Neural progenitor cell (in vitro differentiated cells): Measurements from ENCODE around the gene TBK1. TPM values are rescaled to one million over a fixed set of nuclear protein-coding genes. Genes with fewer than 3 reads are reported as not detected.

Experiments
- DNase-seq: peaks from one replicate; pipeline ENCODE4 v3.0.0-alpha.2; 2016; ENCODE audit warnings: low spot score
- H2AFZ ChIP-seq: fragments of 200-600 bp; sonication (generic); replicated peaks from 2 replicates; pipeline ENCODE4 v1.6.1; 2016; ENCODE audit warnings: antibody characterized with exemption
- H3F3A ChIP-seq: fragments of 200-600 bp; sonication (generic); 2 replicates; pipeline ENCODE4 v1.6.1; 2016; ENCODE audit warnings: antibody characterized with exemption, low read depth
- H3K27ac ChIP-seq: fragments of 200-600 bp; sonication (generic); 2 replicates; pipeline ENCODE4 v1.5.1; 2016; ENCODE audit warnings: mild to moderate bottlenecking
- H3K27me3 ChIP-seq: fragments of 200-600 bp; sonication (generic); 2 replicates; pipeline ENCODE4 v1.6.1; 2016; ENCODE audit warnings: mild to moderate bottlenecking, moderate library complexity
- H3K36me3 ChIP-seq: fragments of 200-600 bp; sonication (generic); 2 replicates; pipeline ENCODE4 v1.5.1; 2016
- H3K4me1 ChIP-seq: fragments of 200-600 bp; sonication (generic); 2 replicates; pipeline ENCODE4 v1.6.1; 2016; ENCODE audit warnings: mixed run types
- H3K4me2 ChIP-seq: fragments of 200-600 bp; sonication (generic); 2 replicates; pipeline ENCODE4 v1.6.1; 2016
- H3K4me3 ChIP-seq: fragments of 200-600 bp; sonication (generic); 2 replicates; pipeline ENCODE4 v1.5.1; 2016
- H3K79me2 ChIP-seq: fragments of 200-600 bp; sonication (generic); 2 replicates; pipeline ENCODE4 v1.6.1; 2016; ENCODE audit warnings: low read depth
- H3K9ac ChIP-seq: fragments of 200-600 bp; sonication (generic); 2 replicates; pipeline ENCODE4 v1.6.1; 2016
- H3K9me3 ChIP-seq: fragments of 200-600 bp; sonication (generic); 2 replicates; pipeline ENCODE4 v1.5.1; 2016; ENCODE audit warnings: low read depth
- H4K20me1 ChIP-seq: fragments of 200-600 bp; sonication (generic); 2 replicates; pipeline ENCODE4 v1.6.1; 2016; ENCODE audit warnings: low read depth
- H3K27ac Mint-ChIP-seq: 3 replicates; pipeline ENCODE4 v1.8.0; 2021; ENCODE audit warnings: mixed read lengths
- H3K27me3 Mint-ChIP-seq: 2 replicates; pipeline ENCODE4 v1.8.0; 2022; ENCODE audit warnings: low read depth, mild to moderate bottlenecking, inconsistent platforms, moderate library complexity, mixed read lengths; ENCODE audit not compliant: insufficient read depth
- H3K36me3 Mint-ChIP-seq: 3 replicates; pipeline ENCODE4 v1.8.0; 2021; ENCODE audit warnings: mixed read lengths
- H3K4me1 Mint-ChIP-seq: 3 replicates; pipeline ENCODE4 v1.8.0; 2021; ENCODE audit warnings: mixed read lengths
- H3K4me3 Mint-ChIP-seq: 3 replicates; pipeline ENCODE4 v1.8.0; 2021; ENCODE audit warnings: mild to moderate bottlenecking, moderate library complexity, mixed read lengths
- H3K9me3 Mint-ChIP-seq: 3 replicates; pipeline ENCODE4 v1.8.0; 2020; ENCODE audit warnings: mixed read lengths
- CTCF ChIP-seq: fragments of 200-600 bp; sonication (generic); IDR thresholded peaks from 2 replicates; pipeline ENCODE4 v1.5.1; 2017; ENCODE audit warnings: antibody characterized with exemption, mild to moderate bottlenecking
- EZH2 ChIP-seq: fragments of 200-600 bp; sonication (generic); IDR thresholded peaks from 2 replicates; pipeline ENCODE4 v1.6.1; 2017; ENCODE audit warnings: antibody characterized with exemption, mild to moderate bottlenecking, moderate library complexity
- EZH2phosphoT487 ChIP-seq: fragments of 200-600 bp; sonication (generic); IDR thresholded peaks from 2 replicates; pipeline ENCODE4 v1.6.1; 2017; ENCODE audit warnings: antibody characterized with exemption
- total RNA-seq: library from RNA; depleted of rRNA; stranded (reverse); fragments of >200 nt; gene quantifications from 2 replicates; pipeline ENCODE4 v1.2.3, GENCODE V29; 2015; ENCODE audit warnings: low replicate concordance

Gene TBK1
- total RNA-seq, 1 donor from 2014 or later, result 51.3 TPM

- Mint-ChIP-seq H3K4me3 (no peak overlapping the region), H3K27ac (no peak overlapping the region), H3K4me1 (peaks cover 14% of the 10 kb centered on the region), H3K36me3 (peaks cover 14% of the 10 kb centered on the region), H3K27me3 (no peaks in the 10 kb centered on the region), H3K9me3 (no peaks in the 10 kb centered on the region)
- no peak overlapping the region for H3K27ac ChIP-seq
- no peaks in the 10 kb centered on the region for H3K27me3 ChIP-seq
- H3F3A ChIP-seq, result peaks cover 11% of the 10 kb centered on the region
- H2AFZ ChIP-seq, result no peak overlapping the region
- H3K79me2 ChIP-seq, result peaks cover 90% of the 10 kb centered on the region
- H4K20me1 ChIP-seq, result peaks cover 11% of the 10 kb centered on the region
- H3K4me3 ChIP-seq, result no peak overlapping the region
- DNase-seq, result no peak
- peaks cover 13% of the 10 kb centered on the region for H3K4me1 ChIP-seq
- H3K9me3 ChIP-seq, result no peaks in the 10 kb centered on the region
- H3K9ac ChIP-seq, result no peak overlapping the region
- TF ChIP-seq CTCF (no peak), EZH2phosphoT487 (no peak), EZH2 (no peak)
- no peaks in the 10 kb centered on the region for H3K36me3 ChIP-seq
- no peak overlapping the region for H3K4me2 ChIP-seq
Observed at GRCh38 chr12:64456119-64456518, 4.2 kb downstream of the TBK1 start.

- H3K27me3 ChIP-seq, result no peaks in the 10 kb centered on the region
- no peak for DNase-seq
- H3K27ac Mint-ChIP-seq, result no peak overlapping the region
- peaks cover 11% of the 10 kb centered on the region for H4K20me1 ChIP-seq
- peaks cover 14% of the 10 kb centered on the region for H3K36me3 Mint-ChIP-seq
- H3K9ac ChIP-seq, result no peak overlapping the region
- no peak overlapping the region for H3K4me2 ChIP-seq
- no peaks in the 10 kb centered on the region for H3K27me3 Mint-ChIP-seq
- no peaks in the 10 kb centered on the region for H3K9me3 Mint-ChIP-seq
- H3K4me1 Mint-ChIP-seq, result peaks cover 12% of the 10 kb centered on the region
- H3K4me3 Mint-ChIP-seq, result no peak overlapping the region
- H3K27ac ChIP-seq, result no peak overlapping the region
- H3K79me2 ChIP-seq, result peaks cover 95% of the 10 kb centered on the region
- peaks cover 13% of the 10 kb centered on the region for H3K4me1 ChIP-seq
- TF ChIP-seq EZH2phosphoT487 (no peak), EZH2 (no peak), CTCF (no peak)
- H2AFZ ChIP-seq, result no peak overlapping the region
- H3K36me3 ChIP-seq, result no peaks in the 10 kb centered on the region
- H3K9me3 ChIP-seq, result no peaks in the 10 kb centered on the region
- H3F3A ChIP-seq, result peaks cover 3% of the 10 kb centered on the region
- no peak overlapping the region for H3K4me3 ChIP-seq
Observed at GRCh38 chr12:64457032-64457431, 5.1 kb downstream of the TBK1 start.

- Histone ChIP-seq H3K4me2 (no peak overlapping the region), H3K9me3 (no peaks in the 10 kb centered on the region), H3K27ac (no peak overlapping the region), H3K27me3 (no peaks in the 10 kb centered on the region), H3K36me3 (no peaks in the 10 kb centered on the region), H3K4me1 (peaks cover 13% of the 10 kb centered on the region), H3F3A (no peaks in the 10 kb centered on the region), H3K4me3 (no peak overlapping the region), H2AFZ (no peak overlapping the region), H4K20me1 (peaks cover 11% of the 10 kb centered on the region), H3K9ac (no peak overlapping the region), H3K79me2 (peaks cover 91% of the 10 kb centered on the region)
- H3K36me3 Mint-ChIP-seq, result peaks cover 14% of the 10 kb centered on the region
- H3K27me3 Mint-ChIP-seq, result no peaks in the 10 kb centered on the region
- no peak for DNase-seq
- TF ChIP-seq EZH2phosphoT487 (no peak), CTCF (no peak), EZH2 (no peak)
- H3K4me3 Mint-ChIP-seq, result no peak overlapping the region
- peaks cover 12% of the 10 kb centered on the region for H3K4me1 Mint-ChIP-seq
- no peak overlapping the region for H3K27ac Mint-ChIP-seq
- no peaks in the 10 kb centered on the region for H3K9me3 Mint-ChIP-seq
Observed at GRCh38 chr12:64457466-64457865, 5.5 kb downstream of the TBK1 start.
